ENCODE measurements around the gene COX6A1. TPM values are rescaled to one million over a fixed set of nuclear protein-coding genes. Genes with fewer than 3 reads are reported as not detected.
A peak's percentile ranks its signal among the peaks of the same experiment; 100 is the strongest.

COX6A1 gene
- total RNA-seq, 1 donor from 2014 or later: 889 TPM

GRCh38 chr12:120468325-120468820, 30.5 kb downstream of the COX6A1 start:
- TF ChIP-seq CTCF (conservative IDR thresholded peaks at IDR 0.05; ENCODE audit: low read depth, low read length): no peak
- peak; percentile 41 for DNase-seq (ENCODE audit: low read depth)
- H3K4me3 ChIP-seq (ENCODE audit: low read depth, low read length): peak overlapping the region; percentile 77

- no peak for DNase-seq (ENCODE audit: low read depth)
- no peak for TF ChIP-seq CTCF (conservative IDR thresholded peaks at IDR 0.05; ENCODE audit: low read depth, low read length)
- H3K4me3 ChIP-seq (ENCODE audit: low read depth, low read length): peak overlapping the region; percentile 77
Measured at GRCh38 chr12:120468821-120469449, 31.0 kb downstream of the COX6A1 start.

GRCh38 chr12:120469450-120470149, 31.7 kb downstream of the COX6A1 start, which contains the start of gene SRSF9:
TSS of gene SRSF9 (minus strand) at chr12:120469748. CDS start at chr12:120469609, 139 bp downstream.
- DNase-seq (ENCODE audit: low read depth): peak; percentile 56
- H3K4me3 ChIP-seq (ENCODE audit: low read depth, low read length): peak within 1 kb of the TSS; percentile 77
- TF ChIP-seq CTCF (conservative IDR thresholded peaks at IDR 0.05; ENCODE audit: low read depth, low read length): peak; percentile 81

- no peak for DNase-seq (ENCODE audit: low read depth)
- peak overlapping the region; percentile 77 for H3K4me3 ChIP-seq (ENCODE audit: low read depth, low read length)
- no peak for TF ChIP-seq CTCF (conservative IDR thresholded peaks at IDR 0.05; ENCODE audit: low read depth, low read length)
Measured at GRCh38 chr12:120470150-120470784, 32.4 kb downstream of the COX6A1 start.

- no peak for TF ChIP-seq CTCF (conservative IDR thresholded peaks at IDR 0.05; ENCODE audit: low read depth, low read length)
- no peak overlapping the region for H3K4me3 ChIP-seq (ENCODE audit: low read depth, low read length)
Measured at GRCh38 chr12:120472521-120472920, 34.6 kb downstream of the COX6A1 start.

GRCh38 chr12:120473807-120474615, 36.1 kb downstream of the COX6A1 start:
- H3K4me3 ChIP-seq (ENCODE audit: low read depth, low read length): no peak overlapping the region

More at GRCh38 chr12:120472521-120472920, 34.6 kb downstream of the COX6A1 start:
- no peak for DNase-seq (ENCODE audit: low read depth)

More at GRCh38 chr12:120473807-120474615, 36.1 kb downstream of the COX6A1 start:
- DNase-seq (ENCODE audit: low read depth): no peak
- no peak for TF ChIP-seq CTCF (conservative IDR thresholded peaks at IDR 0.05; ENCODE audit: low read depth, low read length)

Measured in epithelial cell of proximal tubule (primary cell).